RWPE2 (cell line): ENCODE data around the gene JAKMIP2.

Experiments used
- ATAC-seq: fragments of 200-7000 bp; cut with Tn5 transposase; 3 replicates; pipeline ENCODE4 v1.9.1; 2021; ENCODE audit warnings: low read depth
- DNase-seq: peaks from one replicate; pipeline ENCODE4 v3.0.0-alpha.2; 2020; ENCODE audit warnings: low spot score
- H3K27ac ChIP-seq: fragments of 450-650 bp; 2 replicates; pipeline ENCODE4 v1.5.1; 2017; ENCODE audit warnings: mild to moderate bottlenecking; ENCODE audit not compliant: poor library complexity, severe bottlenecking
- H3K27me3 ChIP-seq: fragments of 250-450 bp; sonication (Bioruptor Pico); 2 replicates; pipeline ENCODE4 v1.5.1; 2021; ENCODE audit warnings: mild to moderate bottlenecking, moderate library complexity; ENCODE audit not compliant: insufficient read depth, poor library complexity, severe bottlenecking
- H3K36me3 ChIP-seq: fragments of 250-450 bp; sonication (Bioruptor Pico); 2 replicates; pipeline ENCODE4 v1.5.1; 2020; ENCODE audit warnings: low read depth, mild to moderate bottlenecking, moderate library complexity
- H3K4me1 ChIP-seq: fragments of 250-450 bp; sonication (Bioruptor Pico); 2 replicates; pipeline ENCODE4 v1.5.1; 2021; ENCODE audit warnings: mild to moderate bottlenecking, moderate library complexity; ENCODE audit not compliant: insufficient read depth, poor library complexity, severe bottlenecking
- H3K4me3 ChIP-seq: fragments of 250-450 bp; sonication (Bioruptor Pico); 2 replicates; pipeline ENCODE4 v1.5.1; 2021; ENCODE audit warnings: mild to moderate bottlenecking, moderate library complexity; ENCODE audit not compliant: severe bottlenecking
- H3K9me3 ChIP-seq: fragments of 250-450 bp; sonication (Bioruptor Pico); 2 replicates; pipeline ENCODE4 v1.5.1; 2021; ENCODE audit warnings: mild to moderate bottlenecking, moderate library complexity; ENCODE audit not compliant: severe bottlenecking
- TF ChIP-seq, protein P1 (sequence below): fragments of 450-650 bp; IDR thresholded peaks from one replicate; pipeline ENCODE4 v1.5.1; 2017; ENCODE audit warnings: mild to moderate bottlenecking, moderate library complexity; ENCODE audit not compliant: poor library complexity, severe bottlenecking

The JAKMIP2 gene

DNA sequence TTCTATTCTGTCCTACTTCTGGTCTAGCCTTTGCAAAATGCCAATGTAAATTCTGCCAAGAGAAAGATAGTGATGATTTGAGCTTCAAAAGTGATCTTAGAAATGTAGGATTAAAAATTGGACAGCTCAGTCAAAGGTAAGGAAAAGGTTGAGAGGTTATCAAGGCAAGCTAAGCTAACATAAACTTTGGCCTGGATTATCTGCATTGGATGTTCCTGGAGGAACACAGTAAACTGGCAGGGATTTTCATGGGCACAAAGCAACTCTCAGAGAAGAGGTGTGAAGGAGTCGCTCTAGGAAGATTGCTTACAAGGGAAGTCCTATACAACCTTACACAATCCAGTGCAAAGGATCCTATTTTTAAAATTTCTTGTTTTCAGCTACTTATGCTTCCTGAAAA lies 115.2 kb downstream of the JAKMIP2 start:
- DNase-seq = no peak
- H3K9me3 ChIP-seq = no peaks in the 10 kb centered on the region
- no peak overlapping the region for H3K4me3 ChIP-seq
- H3K4me1 ChIP-seq = no peaks in the 10 kb centered on the region
- H3K36me3 ChIP-seq = no peaks in the 10 kb centered on the region
- no peak for ATAC-seq
- no peak overlapping the region for H3K27ac ChIP-seq
- TF ChIP-seq, protein P1, sequence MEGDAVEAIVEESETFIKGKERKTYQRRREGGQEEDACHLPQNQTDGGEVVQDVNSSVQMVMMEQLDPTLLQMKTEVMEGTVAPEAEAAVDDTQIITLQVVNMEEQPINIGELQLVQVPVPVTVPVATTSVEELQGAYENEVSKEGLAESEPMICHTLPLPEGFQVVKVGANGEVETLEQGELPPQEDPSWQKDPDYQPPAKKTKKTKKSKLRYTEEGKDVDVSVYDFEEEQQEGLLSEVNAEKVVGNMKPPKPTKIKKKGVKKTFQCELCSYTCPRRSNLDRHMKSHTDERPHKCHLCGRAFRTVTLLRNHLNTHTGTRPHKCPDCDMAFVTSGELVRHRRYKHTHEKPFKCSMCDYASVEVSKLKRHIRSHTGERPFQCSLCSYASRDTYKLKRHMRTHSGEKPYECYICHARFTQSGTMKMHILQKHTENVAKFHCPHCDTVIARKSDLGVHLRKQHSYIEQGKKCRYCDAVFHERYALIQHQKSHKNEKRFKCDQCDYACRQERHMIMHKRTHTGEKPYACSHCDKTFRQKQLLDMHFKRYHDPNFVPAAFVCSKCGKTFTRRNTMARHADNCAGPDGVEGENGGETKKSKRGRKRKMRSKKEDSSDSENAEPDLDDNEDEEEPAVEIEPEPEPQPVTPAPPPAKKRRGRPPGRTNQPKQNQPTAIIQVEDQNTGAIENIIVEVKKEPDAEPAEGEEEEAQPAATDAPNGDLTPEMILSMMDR = no peak
- H3K27me3 ChIP-seq = peaks cover 7% of the 10 kb centered on the region

DNA sequence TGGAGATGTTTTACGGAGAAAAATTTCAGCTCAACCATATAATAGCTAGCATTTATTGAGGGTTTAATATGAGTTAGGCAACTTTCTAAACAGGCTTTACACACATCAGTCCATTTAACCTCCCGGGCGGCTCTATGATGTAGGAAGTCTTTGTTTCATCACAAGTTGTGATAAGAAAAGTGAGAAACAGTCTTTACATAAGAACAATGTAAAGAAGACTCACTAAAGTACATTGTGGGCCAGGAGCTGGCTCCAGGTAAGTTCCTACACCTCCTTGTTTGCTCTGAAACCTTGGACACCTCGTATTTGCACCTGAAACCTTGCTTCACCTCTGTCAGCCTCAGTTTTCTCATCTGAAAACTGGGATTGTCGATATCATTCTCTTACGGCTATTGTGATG lies 116.1 kb downstream of the JAKMIP2 start:
- no peak for ATAC-seq
- Histone ChIP-seq H3K9me3 (no peaks in the 10 kb centered on the region), H3K4me1 (no peaks in the 10 kb centered on the region), H3K27ac (no peak overlapping the region), H3K4me3 (no peak overlapping the region), H3K27me3 (peaks cover 7% of the 10 kb centered on the region), H3K36me3 (no peaks in the 10 kb centered on the region)
- TF ChIP-seq, protein P1 = no peak
- no peak for DNase-seq

DNA sequence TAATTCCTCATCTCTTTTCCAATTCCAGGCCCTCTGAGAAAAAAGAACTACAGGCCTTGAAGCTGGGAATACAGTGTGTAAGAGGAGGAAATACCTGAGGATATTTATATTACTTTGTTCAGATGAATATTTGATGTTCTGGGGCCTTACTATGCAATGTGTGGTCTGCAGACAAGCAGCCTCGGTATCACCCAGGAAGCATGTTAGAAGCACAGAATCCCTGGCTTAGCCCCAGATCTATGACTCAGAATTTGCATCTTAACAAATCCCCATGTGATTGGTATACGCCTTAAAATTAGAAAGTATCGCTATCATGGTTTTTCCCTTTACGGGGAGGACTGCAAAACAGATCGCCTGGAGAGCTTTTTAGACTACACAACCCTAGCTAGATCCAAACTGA lies 121.0 kb downstream of the JAKMIP2 start:
- no peaks in the 10 kb centered on the region for H3K27me3 ChIP-seq
- no peak overlapping the region for H3K4me3 ChIP-seq
- no peaks in the 10 kb centered on the region for H3K4me1 ChIP-seq
- ATAC-seq (no peak), DNase-seq (no peak)
- no peak overlapping the region for H3K27ac ChIP-seq
- no peaks in the 10 kb centered on the region for H3K9me3 ChIP-seq
- H3K36me3 ChIP-seq = no peaks in the 10 kb centered on the region
- TF ChIP-seq, protein P1 = no peak

- no peak for DNase-seq
- no peak overlapping the region for H3K4me3 ChIP-seq
- H3K4me1 ChIP-seq = no peaks in the 10 kb centered on the region
- H3K9me3 ChIP-seq = no peaks in the 10 kb centered on the region
- ATAC-seq = no peak
- TF ChIP-seq, protein P1 = no peak
- no peak overlapping the region for H3K27ac ChIP-seq
- no peaks in the 10 kb centered on the region for H3K36me3 ChIP-seq
- H3K27me3 ChIP-seq = no peaks in the 10 kb centered on the region
Observed at GRCh38 chr5:147659166-147659929, 123.2 kb downstream of the JAKMIP2 start.

DNA sequence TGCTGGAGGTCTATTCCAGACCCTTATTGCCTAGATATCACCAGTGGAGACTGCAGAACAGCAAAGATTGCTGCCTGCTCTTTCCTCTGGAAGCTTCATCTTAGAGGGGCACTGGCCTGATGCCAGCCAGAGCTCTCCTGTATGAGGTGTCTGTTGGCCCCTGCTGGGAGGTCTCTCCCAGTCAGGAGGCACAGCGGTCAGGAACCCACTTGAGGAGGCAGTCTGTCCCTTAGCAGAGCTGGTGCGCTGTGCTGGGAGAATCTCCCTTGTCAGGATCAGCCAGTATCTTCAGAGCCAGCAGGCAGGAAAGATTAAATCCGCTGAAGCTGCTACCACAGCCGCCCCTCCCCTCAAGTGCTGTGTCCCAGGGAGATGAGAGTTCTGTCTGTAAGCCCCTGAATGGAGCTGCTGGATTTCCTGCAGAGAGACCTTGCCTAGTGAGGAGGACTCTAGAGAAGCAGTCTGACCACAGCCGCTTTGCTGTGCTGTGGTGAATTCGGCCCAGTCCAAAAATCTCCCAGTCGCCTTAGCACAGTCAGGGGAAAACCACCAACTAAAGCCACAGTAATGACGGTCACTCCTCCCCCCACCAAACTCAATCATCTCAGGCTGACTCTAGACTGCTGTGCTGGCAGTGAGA lies 124.1 kb downstream of the JAKMIP2 start:
- TF ChIP-seq, protein P1 = no peak
- Histone ChIP-seq H3K9me3 (no peaks in the 10 kb centered on the region), H3K27ac (no peak overlapping the region), H3K27me3 (no peaks in the 10 kb centered on the region), H3K4me1 (no peaks in the 10 kb centered on the region), H3K4me3 (no peak overlapping the region), H3K36me3 (no peaks in the 10 kb centered on the region)
- no peak for DNase-seq
- no peak for ATAC-seq
